ENCODE results near the gene CCDC112. TPM values are rescaled to one million over a fixed set of nuclear protein-coding genes. Genes with fewer than 3 reads are reported as not detected.

The CCDC112 gene
- total RNA-seq, 1 donor from 2014 or later: 13.0 TPM

DNA sequence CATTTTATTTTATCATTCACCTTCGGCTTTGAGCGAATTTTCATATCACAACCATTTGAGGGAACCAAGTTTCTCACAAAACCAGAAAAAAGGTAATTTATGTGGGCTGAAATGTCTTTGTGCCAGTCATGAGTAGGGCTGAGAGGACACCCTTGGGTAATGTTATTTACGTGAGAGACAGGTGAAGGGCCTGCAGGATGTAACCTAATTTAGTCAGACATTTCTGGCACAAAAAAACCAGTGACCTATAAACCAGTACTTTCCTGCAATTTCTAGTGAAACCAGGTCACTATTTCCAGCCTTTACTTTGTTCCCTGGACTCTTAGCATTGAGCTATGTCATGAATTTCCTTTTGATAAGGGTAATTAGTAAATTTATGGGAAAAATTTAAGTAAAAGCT lies 17.2 kb upstream of the CCDC112 start:
- H3K4me3 Mint-ChIP-seq (ENCODE audit: unreplicated experiment): no peak overlapping the region
- H3K27ac ChIP-seq (ENCODE audit: low read depth, low read length): no peak overlapping the region
- H3K79me2 ChIP-seq (ENCODE audit: insufficient read depth, low read length): no peaks in the 10 kb centered on the region
- H3K9me3 Mint-ChIP-seq (ENCODE audit: unreplicated experiment): no peaks in the 10 kb centered on the region
- no peak overlapping the region for H3K4me3 ChIP-seq (ENCODE audit: insufficient read depth, low read depth, low read length)
- DNase-seq (ENCODE audit: low read depth) (no peak), FAIRE-seq (no peak)
- H2AFZ ChIP-seq (ENCODE audit: low read depth, low read length): no peak overlapping the region
- no peaks in the 10 kb centered on the region for H3K27me3 Mint-ChIP-seq (ENCODE audit: low read depth, unreplicated experiment)
- no peaks in the 10 kb centered on the region for H3K9me3 ChIP-seq (ENCODE audit: insufficient read depth, low read depth, low read length)
- H3K4me1 Mint-ChIP-seq (ENCODE audit: low read depth, unreplicated experiment): peaks cover 6% of the 10 kb centered on the region
- no peak overlapping the region for H3K4me2 ChIP-seq (ENCODE audit: low read length)
- no peak for TF ChIP-seq CTCF (IDR thresholded peaks at IDR 0.05; ENCODE audit: insufficient read depth, low read depth, low read length)
- TF ChIP-seq EZH2 (IDR thresholded peaks at IDR 0.05; ENCODE audit: insufficient read depth, low read length): no peak
- no peaks in the 10 kb centered on the region for H4K20me1 ChIP-seq (ENCODE audit: insufficient read depth, low read length)
- H3K27me3 ChIP-seq (ENCODE audit: insufficient read depth, low read length): no peaks in the 10 kb centered on the region
- H3K27ac Mint-ChIP-seq (ENCODE audit: unreplicated experiment): no peak overlapping the region
- no peaks in the 10 kb centered on the region for H3K36me3 Mint-ChIP-seq (ENCODE audit: low read depth, unreplicated experiment)
- no peak overlapping the region for H3K9ac ChIP-seq (ENCODE audit: low read length)
- no peaks in the 10 kb centered on the region for H3K36me3 ChIP-seq (ENCODE audit: insufficient read depth, low read length)
- H3K4me1 ChIP-seq (ENCODE audit: insufficient read depth, low read length): no peaks in the 10 kb centered on the region

DNA sequence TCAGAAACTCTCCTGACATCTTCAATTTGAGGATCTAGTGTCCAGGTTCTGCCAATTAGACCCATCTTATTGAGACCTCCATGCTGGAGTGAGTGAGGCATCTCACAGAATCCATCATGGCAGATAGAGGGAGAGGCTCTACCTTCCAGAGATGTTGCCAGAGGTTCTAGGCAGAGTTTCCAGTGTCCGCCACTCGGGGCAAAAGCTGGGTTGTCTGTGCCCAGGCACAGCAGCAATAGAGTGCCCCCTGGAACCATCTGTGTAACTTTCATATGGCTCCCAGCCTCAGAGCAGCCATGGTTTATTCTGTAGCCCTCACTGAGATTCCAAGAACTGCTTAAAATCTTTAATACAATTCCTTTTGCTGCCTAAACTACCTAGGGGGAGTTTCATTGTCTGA lies 16.6 kb upstream of the CCDC112 start:
- Histone ChIP-seq H3K79me2 (ENCODE audit: insufficient read depth, low read length) (no peaks in the 10 kb centered on the region), H3K27me3 (ENCODE audit: insufficient read depth, low read length) (no peaks in the 10 kb centered on the region), H4K20me1 (ENCODE audit: insufficient read depth, low read length) (no peaks in the 10 kb centered on the region), H3K9ac (ENCODE audit: low read length) (no peak overlapping the region), H3K4me1 (ENCODE audit: insufficient read depth, low read length) (no peaks in the 10 kb centered on the region), H3K4me3 (ENCODE audit: insufficient read depth, low read depth, low read length) (no peak overlapping the region), H3K9me3 (ENCODE audit: insufficient read depth, low read depth, low read length) (no peaks in the 10 kb centered on the region), H2AFZ (ENCODE audit: low read depth, low read length) (no peak overlapping the region), H3K36me3 (ENCODE audit: insufficient read depth, low read length) (no peaks in the 10 kb centered on the region), H3K4me2 (ENCODE audit: low read length) (no peak overlapping the region), H3K27ac (ENCODE audit: low read depth, low read length) (no peak overlapping the region)
- H3K4me3 Mint-ChIP-seq (ENCODE audit: unreplicated experiment): no peak overlapping the region
- H3K9me3 Mint-ChIP-seq (ENCODE audit: unreplicated experiment): no peaks in the 10 kb centered on the region
- H3K4me1 Mint-ChIP-seq (ENCODE audit: low read depth, unreplicated experiment): peaks cover 6% of the 10 kb centered on the region
- H3K27ac Mint-ChIP-seq (ENCODE audit: unreplicated experiment): no peak overlapping the region
- H3K27me3 Mint-ChIP-seq (ENCODE audit: low read depth, unreplicated experiment): no peaks in the 10 kb centered on the region
- no peak for TF ChIP-seq CTCF (IDR thresholded peaks at IDR 0.05; ENCODE audit: insufficient read depth, low read depth, low read length)
- no peak for TF ChIP-seq EZH2 (IDR thresholded peaks at IDR 0.05; ENCODE audit: insufficient read depth, low read length)
- no peaks in the 10 kb centered on the region for H3K36me3 Mint-ChIP-seq (ENCODE audit: low read depth, unreplicated experiment)
- FAIRE-seq: no peak
- DNase-seq (ENCODE audit: low read depth): no peak

DNA sequence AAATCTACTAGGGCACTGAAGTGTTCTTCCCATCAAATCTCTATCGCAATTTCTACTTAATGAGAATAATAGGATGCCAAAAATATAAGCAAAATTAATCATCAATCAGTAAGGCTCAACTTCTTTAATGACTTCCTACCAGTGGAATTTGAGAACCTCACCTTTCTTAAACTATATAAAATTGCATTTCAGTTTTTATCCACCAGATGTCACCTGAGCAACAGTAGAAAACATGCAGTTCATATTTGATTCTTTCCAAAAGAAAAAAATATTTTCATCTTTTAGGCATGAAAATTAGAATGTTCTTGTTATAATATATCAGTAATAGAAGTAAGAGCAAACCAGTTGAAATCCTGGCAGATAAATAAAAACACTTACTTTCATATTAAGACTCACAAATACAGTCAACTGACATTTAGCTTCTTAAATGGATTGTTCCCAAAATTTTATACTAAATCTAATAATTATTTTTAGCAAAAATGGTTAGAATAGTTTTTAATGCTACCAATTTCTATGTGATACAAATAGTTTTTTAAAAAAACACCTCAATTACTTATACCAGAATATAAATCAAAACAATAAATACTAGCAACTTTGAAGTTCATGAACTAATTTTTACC lies 13.4 kb upstream of the CCDC112 start:
- Histone ChIP-seq H3K27ac (ENCODE audit: low read depth, low read length) (no peak overlapping the region), H3K4me1 (ENCODE audit: insufficient read depth, low read length) (no peaks in the 10 kb centered on the region), H4K20me1 (ENCODE audit: insufficient read depth, low read length) (no peaks in the 10 kb centered on the region), H3K27me3 (ENCODE audit: insufficient read depth, low read length) (no peaks in the 10 kb centered on the region), H3K4me2 (ENCODE audit: low read length) (no peak overlapping the region), H3K9ac (ENCODE audit: low read length) (no peak overlapping the region), H2AFZ (ENCODE audit: low read depth, low read length) (no peak overlapping the region), H3K79me2 (ENCODE audit: insufficient read depth, low read length) (no peaks in the 10 kb centered on the region), H3K4me3 (ENCODE audit: insufficient read depth, low read depth, low read length) (no peak overlapping the region), H3K36me3 (ENCODE audit: insufficient read depth, low read length) (no peaks in the 10 kb centered on the region), H3K9me3 (ENCODE audit: insufficient read depth, low read depth, low read length) (no peaks in the 10 kb centered on the region)
- Mint-ChIP-seq H3K9me3 (ENCODE audit: unreplicated experiment) (no peaks in the 10 kb centered on the region), H3K36me3 (ENCODE audit: low read depth, unreplicated experiment) (no peaks in the 10 kb centered on the region), H3K4me1 (ENCODE audit: low read depth, unreplicated experiment) (no peaks in the 10 kb centered on the region), H3K27me3 (ENCODE audit: low read depth, unreplicated experiment) (no peaks in the 10 kb centered on the region), H3K27ac (ENCODE audit: unreplicated experiment) (no peak overlapping the region), H3K4me3 (ENCODE audit: unreplicated experiment) (no peak overlapping the region)
- DNase-seq (ENCODE audit: low read depth) (peak; percentile 41), FAIRE-seq (no peak)
- no peak for TF ChIP-seq EZH2 (IDR thresholded peaks at IDR 0.05; ENCODE audit: insufficient read depth, low read length)
- TF ChIP-seq CTCF (IDR thresholded peaks at IDR 0.05; ENCODE audit: insufficient read depth, low read depth, low read length): peak; percentile 54

Measured in astrocyte (in vitro differentiated cells and primary cell).